NB4 (cell line): Measurements from ENCODE around the gene FRAS1.

Source experiments
- DNase-seq: peaks from one replicate; pipeline ENCODE4 v3.0.0; 2010; ENCODE audit warnings: low read depth
- H3K4me3 ChIP-seq: one replicate; pipeline ENCODE4 v1.5.1; 2011; ENCODE audit warnings: mild to moderate bottlenecking, low read depth, low read length, moderate library complexity
- MYC ChIP-seq: IDR thresholded peaks from 2 replicates; pipeline ENCODE4 v1.6.1; 2011; ENCODE audit warnings: low read depth, low read length
- POLR2A ChIP-seq: IDR thresholded peaks from 2 replicates; pipeline ENCODE4 v1.6.1; 2011; ENCODE audit warnings: mild to moderate bottlenecking; ENCODE audit not compliant: insufficient read length; ENCODE audit errors: extremely low read depth
- TF ChIP-seq, protein P1 (sequence below): IDR thresholded peaks from 2 replicates; pipeline ENCODE4 v1.6.1; 2011; ENCODE audit warnings: low read depth, low read length
- TF ChIP-seq, protein P2 (sequence below): IDR thresholded peaks from one replicate; pipeline ENCODE4 v1.5.1; 2012; ENCODE audit warnings: low read depth, low read length

The FRAS1 gene

DNA sequence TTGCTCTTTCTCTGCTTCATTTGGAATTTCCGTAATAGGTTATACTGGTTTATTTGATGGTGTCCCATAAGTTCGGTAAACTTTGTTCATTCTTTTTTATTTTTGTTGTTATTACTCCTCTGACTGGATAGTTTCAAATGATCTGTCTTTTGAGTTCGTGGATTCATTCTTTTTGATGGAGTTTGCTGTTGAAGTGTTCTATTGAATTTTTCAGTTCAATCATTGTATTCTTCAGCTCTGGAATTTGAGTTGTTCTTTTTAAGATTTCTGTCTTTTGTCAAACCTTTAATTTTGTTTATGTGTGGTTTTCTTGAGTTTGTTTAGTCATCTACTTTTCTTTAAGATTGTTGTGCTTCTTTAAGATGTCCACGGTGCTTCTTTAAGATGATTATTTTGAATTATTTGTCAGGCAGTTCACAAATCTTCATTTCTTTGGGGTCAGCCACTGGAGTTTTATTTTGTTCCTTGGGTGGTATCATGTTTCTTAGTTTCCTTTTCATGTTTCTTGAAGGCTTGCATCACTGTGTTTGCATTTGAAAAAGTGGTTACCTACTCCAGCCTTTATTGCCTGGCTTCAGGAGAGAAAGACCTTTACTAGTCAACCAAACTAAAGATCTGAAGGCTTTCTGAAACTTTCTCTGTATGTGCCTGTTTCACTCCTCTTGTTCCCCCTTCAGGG is 339.6 kb downstream of the FRAS1 start:
- no peak overlapping the region for H3K4me3 ChIP-seq
- DNase-seq = no peak
- no peak for TF ChIP-seq POLR2A
- no peak for TF ChIP-seq MYC
- TF ChIP-seq, protein P1, sequence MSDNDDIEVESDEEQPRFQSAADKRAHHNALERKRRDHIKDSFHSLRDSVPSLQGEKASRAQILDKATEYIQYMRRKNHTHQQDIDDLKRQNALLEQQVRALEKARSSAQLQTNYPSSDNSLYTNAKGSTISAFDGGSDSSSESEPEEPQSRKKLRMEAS = no peak
- TF ChIP-seq, protein P2, sequence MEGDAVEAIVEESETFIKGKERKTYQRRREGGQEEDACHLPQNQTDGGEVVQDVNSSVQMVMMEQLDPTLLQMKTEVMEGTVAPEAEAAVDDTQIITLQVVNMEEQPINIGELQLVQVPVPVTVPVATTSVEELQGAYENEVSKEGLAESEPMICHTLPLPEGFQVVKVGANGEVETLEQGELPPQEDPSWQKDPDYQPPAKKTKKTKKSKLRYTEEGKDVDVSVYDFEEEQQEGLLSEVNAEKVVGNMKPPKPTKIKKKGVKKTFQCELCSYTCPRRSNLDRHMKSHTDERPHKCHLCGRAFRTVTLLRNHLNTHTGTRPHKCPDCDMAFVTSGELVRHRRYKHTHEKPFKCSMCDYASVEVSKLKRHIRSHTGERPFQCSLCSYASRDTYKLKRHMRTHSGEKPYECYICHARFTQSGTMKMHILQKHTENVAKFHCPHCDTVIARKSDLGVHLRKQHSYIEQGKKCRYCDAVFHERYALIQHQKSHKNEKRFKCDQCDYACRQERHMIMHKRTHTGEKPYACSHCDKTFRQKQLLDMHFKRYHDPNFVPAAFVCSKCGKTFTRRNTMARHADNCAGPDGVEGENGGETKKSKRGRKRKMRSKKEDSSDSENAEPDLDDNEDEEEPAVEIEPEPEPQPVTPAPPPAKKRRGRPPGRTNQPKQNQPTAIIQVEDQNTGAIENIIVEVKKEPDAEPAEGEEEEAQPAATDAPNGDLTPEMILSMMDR = no peak

- TF ChIP-seq, protein P2 = no peak
- TF ChIP-seq POLR2A (no peak), MYC (no peak)
- TF ChIP-seq, protein P1 = no peak
- no peak for DNase-seq
- H3K4me3 ChIP-seq = no peak overlapping the region
Observed at GRCh38 chr4:78397292-78397630, 340.1 kb downstream of the FRAS1 start.

DNA sequence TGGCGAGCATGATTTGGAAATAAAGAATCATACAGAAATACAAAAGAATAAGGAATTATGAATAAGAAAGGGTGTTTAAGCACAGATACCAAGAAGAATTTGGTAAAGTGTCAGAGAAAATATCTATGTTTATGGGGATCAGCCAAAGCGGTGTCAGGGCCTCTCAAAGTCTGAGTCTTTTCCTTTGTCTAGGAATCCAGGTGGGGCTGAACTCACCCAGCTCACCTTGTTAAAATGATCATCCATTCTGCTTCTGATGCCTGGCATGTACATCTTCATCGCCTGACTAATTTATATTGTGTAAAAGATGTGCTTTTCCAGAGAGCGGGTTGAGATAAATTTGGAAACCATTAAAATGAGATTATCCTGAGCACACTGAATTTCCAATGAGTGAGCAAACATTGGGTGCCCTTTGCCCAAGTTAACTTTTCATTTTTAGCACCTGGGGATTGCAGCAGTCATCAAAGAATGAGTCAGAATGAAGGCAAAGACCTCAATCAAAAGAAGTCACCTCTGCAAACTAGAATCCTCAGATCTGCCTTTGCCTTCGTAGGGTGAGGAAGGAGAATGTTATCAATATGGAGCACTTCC is 352.6 kb downstream of the FRAS1 start:
- no peak for DNase-seq
- TF ChIP-seq, protein P2 = no peak
- TF ChIP-seq, protein P1 = no peak
- TF ChIP-seq MYC = no peak
- no peak for TF ChIP-seq POLR2A
- no peak overlapping the region for H3K4me3 ChIP-seq

- H3K4me3 ChIP-seq = no peak overlapping the region
- DNase-seq = no peak
- TF ChIP-seq POLR2A (no peak), MYC (no peak)
Observed at GRCh38 chr4:78410225-78410624, 353.1 kb downstream of the FRAS1 start.

DNA sequence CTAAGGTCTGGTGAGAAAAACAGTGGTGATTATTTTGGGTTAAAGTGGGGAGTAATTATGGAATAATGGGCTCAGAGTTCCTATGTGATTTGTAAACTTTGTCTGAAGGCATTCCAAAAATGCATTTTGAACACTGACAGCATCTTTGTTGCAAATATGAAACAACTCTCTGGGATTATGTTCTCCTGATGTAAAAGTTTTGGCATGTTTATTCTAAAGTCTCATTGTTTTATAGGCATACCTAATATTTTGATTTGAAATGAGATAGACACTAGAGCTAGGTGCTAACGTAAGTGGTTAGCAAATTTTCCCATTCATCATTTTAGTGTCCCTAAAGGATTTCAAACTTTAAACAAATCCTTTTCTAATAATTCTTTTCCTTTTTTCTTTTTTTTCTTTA is 353.6 kb downstream of the FRAS1 start:
- no peak for DNase-seq
- TF ChIP-seq, protein P1 = no peak
- no peak for TF ChIP-seq POLR2A
- TF ChIP-seq, protein P2 = no peak
- no peak for TF ChIP-seq MYC
- H3K4me3 ChIP-seq = no peak overlapping the region

- TF ChIP-seq, protein P1 = no peak
- TF ChIP-seq, protein P2 = no peak
- TF ChIP-seq MYC (no peak), POLR2A (no peak)
- no peak for DNase-seq
- H3K4me3 ChIP-seq = no peak overlapping the region
Observed at GRCh38 chr4:78414116-78414515, 357.0 kb downstream of the FRAS1 start.
